ENCODE measurements around the gene TMEM269.

TMEM269 gene

DNA sequence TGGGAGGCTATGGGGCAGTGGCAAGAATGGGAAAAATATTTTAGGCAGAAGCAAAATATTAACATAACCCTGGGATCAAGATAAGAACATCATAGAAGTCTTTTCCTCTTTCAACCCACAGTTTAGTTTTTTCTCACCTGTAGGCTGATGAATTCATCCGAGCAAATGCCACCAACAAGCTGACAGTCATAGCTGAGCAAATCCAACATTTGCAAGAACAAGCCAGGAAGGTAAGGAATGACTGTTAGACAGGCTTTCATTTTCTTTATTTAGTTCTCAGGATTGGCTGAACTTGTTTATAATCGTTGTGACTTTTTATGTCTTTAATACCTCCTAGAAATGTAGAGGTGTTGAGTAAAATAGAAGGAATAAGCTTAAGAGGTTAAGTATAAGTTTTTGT lies 11.4 kb upstream of the TMEM269 start:
- no peak for DNase-seq (ENCODE audit: extremely low read depth, low read depth)
- TF ChIP-seq, protein P1, sequence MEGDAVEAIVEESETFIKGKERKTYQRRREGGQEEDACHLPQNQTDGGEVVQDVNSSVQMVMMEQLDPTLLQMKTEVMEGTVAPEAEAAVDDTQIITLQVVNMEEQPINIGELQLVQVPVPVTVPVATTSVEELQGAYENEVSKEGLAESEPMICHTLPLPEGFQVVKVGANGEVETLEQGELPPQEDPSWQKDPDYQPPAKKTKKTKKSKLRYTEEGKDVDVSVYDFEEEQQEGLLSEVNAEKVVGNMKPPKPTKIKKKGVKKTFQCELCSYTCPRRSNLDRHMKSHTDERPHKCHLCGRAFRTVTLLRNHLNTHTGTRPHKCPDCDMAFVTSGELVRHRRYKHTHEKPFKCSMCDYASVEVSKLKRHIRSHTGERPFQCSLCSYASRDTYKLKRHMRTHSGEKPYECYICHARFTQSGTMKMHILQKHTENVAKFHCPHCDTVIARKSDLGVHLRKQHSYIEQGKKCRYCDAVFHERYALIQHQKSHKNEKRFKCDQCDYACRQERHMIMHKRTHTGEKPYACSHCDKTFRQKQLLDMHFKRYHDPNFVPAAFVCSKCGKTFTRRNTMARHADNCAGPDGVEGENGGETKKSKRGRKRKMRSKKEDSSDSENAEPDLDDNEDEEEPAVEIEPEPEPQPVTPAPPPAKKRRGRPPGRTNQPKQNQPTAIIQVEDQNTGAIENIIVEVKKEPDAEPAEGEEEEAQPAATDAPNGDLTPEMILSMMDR (IDR thresholded peaks at IDR 0.05; ENCODE audit: low read depth, low read length, missing control alignments), result no peak
- H3K4me3 ChIP-seq (replicated peaks; ENCODE audit: low read depth, low read length), result no peak overlapping the region

DNA sequence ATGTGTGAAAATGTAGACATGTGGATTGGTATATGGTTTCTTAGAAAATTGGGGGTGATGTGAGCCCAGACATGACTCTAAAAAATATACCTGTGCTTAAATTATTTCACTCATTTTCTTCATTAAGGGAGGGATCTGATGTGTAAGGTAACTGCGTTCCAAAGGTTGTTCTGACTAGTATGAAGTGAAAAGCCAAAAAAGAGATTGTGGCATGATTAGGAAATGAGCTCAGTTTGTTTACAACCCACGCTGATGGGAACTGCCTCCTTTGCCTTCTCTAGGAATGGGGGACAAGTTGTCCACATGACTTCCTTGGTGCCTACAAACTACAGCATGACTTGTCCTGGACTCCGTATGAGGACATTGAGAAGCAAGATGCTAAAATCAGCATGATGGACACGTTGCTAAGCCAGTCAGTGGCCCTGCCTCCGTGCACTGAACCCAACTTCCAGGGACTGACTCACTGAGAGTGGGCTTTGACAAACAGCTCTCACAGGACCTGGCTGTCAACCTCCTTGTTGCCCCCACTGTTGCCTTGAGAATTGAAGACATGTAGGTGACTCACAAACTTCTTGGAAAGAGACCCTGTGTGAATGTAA lies 9.8 kb upstream of the TMEM269 start:
- no peak for DNase-seq (ENCODE audit: extremely low read depth, low read depth)
- TF ChIP-seq, protein P1 (IDR thresholded peaks at IDR 0.05; ENCODE audit: low read depth, low read length, missing control alignments), result no peak
- no peak overlapping the region for H3K4me3 ChIP-seq (replicated peaks; ENCODE audit: low read depth, low read length)

DNA sequence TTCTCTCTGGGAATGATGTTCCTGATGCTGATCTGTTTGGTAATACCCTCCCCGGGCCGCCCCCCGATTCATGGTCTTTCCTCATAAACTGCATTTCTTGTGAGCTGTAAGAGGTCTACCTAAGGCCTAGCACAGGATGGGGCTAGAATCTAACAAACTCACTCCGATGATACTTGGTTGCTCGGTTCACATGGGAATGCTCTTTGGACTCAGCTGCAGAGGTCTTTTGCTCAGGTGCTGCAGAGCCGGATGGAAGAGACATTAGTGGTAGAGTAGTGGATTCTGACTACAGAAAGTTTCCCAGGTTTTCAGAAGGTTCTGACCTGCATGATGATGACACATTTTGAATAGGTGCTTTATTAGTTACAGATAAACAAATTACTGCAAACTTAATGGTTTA lies 8.3 kb upstream of the TMEM269 start:
- no peak for DNase-seq (ENCODE audit: extremely low read depth, low read depth)
- H3K4me3 ChIP-seq (replicated peaks; ENCODE audit: low read depth, low read length), result no peak overlapping the region
- TF ChIP-seq, protein P1 (IDR thresholded peaks at IDR 0.05; ENCODE audit: low read depth, low read length, missing control alignments), result no peak

DNA sequence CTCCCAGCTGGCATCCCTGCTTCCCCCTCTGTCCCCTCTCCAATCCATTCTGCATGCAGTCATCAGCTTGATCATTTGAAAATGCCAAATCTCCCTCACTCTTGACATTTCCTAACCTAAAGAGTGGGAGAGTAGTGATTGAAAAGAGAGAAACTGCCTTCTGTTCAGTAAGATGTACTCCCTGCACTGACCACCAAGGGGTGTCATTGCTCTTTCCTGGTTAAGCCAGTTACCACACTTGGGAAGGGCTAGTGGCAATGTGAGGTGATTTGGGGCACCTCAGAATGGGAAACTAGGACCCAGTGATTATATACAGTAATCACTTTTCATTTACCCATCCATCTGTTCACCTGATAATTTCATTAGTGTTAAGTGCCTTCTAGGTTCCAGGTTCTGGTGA lies 6.9 kb upstream of the TMEM269 start:
- DNase-seq (ENCODE audit: extremely low read depth, low read depth), result no peak
- H3K4me3 ChIP-seq (replicated peaks; ENCODE audit: low read depth, low read length), result no peak overlapping the region
- TF ChIP-seq, protein P1 (IDR thresholded peaks at IDR 0.05; ENCODE audit: low read depth, low read length, missing control alignments), result peak; percentile 67

DNA sequence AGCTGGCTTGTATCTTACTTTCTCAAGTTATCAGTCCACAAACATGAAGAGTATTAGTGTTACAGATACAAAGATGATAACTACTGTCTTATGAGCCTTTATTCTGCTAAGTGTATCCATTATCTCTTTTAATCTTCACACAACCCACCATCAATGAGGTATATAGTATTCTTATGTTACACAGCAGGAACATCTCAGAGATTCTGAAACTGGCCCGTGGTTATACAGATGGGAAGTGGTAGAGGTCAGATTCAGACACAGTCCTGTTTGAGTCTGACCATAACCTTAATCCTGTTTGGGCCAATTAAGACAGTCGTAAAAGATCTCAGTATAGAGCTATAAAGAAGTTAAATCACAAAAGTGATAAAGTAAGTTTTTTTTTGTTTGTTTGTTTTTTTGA lies 5.1 kb upstream of the TMEM269 start:
- H3K4me3 ChIP-seq (replicated peaks; ENCODE audit: low read depth, low read length), result no peak overlapping the region
- TF ChIP-seq, protein P1 (IDR thresholded peaks at IDR 0.05; ENCODE audit: low read depth, low read length, missing control alignments), result no peak
- no peak for DNase-seq (ENCODE audit: extremely low read depth, low read depth)

DNA sequence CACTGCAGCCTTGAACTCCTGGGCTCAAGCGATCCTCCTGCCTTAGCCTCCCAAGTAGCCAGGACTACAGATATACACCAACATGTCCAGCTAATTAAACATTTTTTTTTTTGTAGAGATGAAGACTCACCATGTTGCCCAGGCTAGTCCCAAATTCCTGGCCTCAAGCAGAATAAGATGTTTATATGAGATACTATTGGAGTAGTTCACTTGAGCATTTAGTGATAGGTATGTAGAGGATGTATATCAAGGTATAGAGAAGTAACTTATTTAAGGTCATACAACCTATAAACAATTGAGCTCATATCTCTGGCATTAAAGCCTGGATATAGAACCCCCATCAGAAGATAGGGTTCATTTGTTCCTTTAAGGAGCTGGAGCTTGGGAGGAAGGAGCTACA lies 4.6 kb upstream of the TMEM269 start:
- no peak overlapping the region for H3K4me3 ChIP-seq (replicated peaks; ENCODE audit: low read depth, low read length)
- no peak for DNase-seq (ENCODE audit: extremely low read depth, low read depth)
- TF ChIP-seq, protein P1 (IDR thresholded peaks at IDR 0.05; ENCODE audit: low read depth, low read length, missing control alignments), result no peak

DNA sequence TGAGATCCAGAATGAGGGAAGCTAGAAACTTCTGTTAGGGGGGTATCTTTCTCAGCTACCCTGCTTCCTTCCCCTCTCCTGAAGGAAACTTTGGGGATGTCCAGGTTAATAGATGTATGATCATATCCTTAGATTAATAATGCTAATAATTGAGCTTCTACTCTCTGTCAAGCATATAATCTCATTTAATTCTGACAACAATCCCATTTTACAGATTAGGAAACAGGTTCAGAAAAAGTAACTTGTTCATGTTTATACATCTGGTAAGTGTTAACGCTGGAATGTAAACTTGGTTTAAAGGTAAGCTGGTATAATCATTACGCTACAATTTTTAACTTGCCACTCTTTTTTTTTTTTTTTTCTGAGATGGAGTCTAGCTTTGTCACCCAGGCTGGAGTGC lies 1.7 kb upstream of the TMEM269 start:
- no peak overlapping the region for H3K4me3 ChIP-seq (replicated peaks; ENCODE audit: low read depth, low read length)
- TF ChIP-seq, protein P1 (IDR thresholded peaks at IDR 0.05; ENCODE audit: low read depth, low read length, missing control alignments), result no peak
- no peak for DNase-seq (ENCODE audit: extremely low read depth, low read depth)

All from HFF-Myc (cell line).